ENCODE data around the gene PERM1. TPM values are rescaled to one million over a fixed set of nuclear protein-coding genes. Genes with fewer than 3 reads are reported as not detected.

PERM1 gene
- polyA plus RNA-seq, 2 donors, result 0.47 to 3.4 TPM

- H3K36me3 ChIP-seq (ENCODE audit: control insufficient read depth in 2 of 2, insufficient read depth in 2 of 2, low read length in 1 of 2), result peaks cover 0 to 36% of the 10 kb centered on the region in 2 donors
- peaks cover 0 to 28% of the 10 kb centered on the region in 2 donors for H3K27me3 ChIP-seq (ENCODE audit: control insufficient read depth in 1 of 2, insufficient read depth in 2 of 2, low read length in 2 of 2)
- peak overlapping the region; percentile 18 to 26 for H3K27ac ChIP-seq (ENCODE audit: low read depth in 2 of 2, low read length in 1 of 2)
- H3K4me1 ChIP-seq (ENCODE audit: control insufficient read depth in 2 of 2, insufficient read depth in 2 of 2, low read length in 1 of 2), result peaks cover 13 to 23% of the 10 kb centered on the region in 2 donors
- WGBS, 2 donors, result 75 to 76% methylated on average over 27 of the region's 27 CpGs
- H3K9me3 ChIP-seq (ENCODE audit: control insufficient read depth in 2 of 2, insufficient read depth in 1 of 2, low read depth in 1 of 2, low read length in 1 of 2), result peaks cover 0 to 3% of the 10 kb centered on the region in 2 donors
- H3K4me3 ChIP-seq (ENCODE audit: low read depth in 1 of 2, low read length in 2 of 2), result no peak overlapping the region
These were observed 38.1 kb downstream of the PERM1 start for GRCh38 chr1:943545-944340.

- Histone ChIP-seq H3K4me1 (ENCODE audit: control insufficient read depth in 2 of 2, insufficient read depth in 2 of 2, low read length in 1 of 2) (peaks cover 13 to 23% of the 10 kb centered on the region in 2 donors), H3K4me3 (ENCODE audit: low read depth in 1 of 2, low read length in 2 of 2) (no peak overlapping the region), H3K9me3 (ENCODE audit: control insufficient read depth in 2 of 2, insufficient read depth in 1 of 2, low read depth in 1 of 2, low read length in 1 of 2) (peaks cover 0 to 3% of the 10 kb centered on the region in 2 donors), H3K27ac (ENCODE audit: low read depth in 2 of 2, low read length in 1 of 2) (peak overlapping the region; percentile 2 to 37), H3K27me3 (ENCODE audit: control insufficient read depth in 1 of 2, insufficient read depth in 2 of 2, low read length in 2 of 2) (peaks cover 0 to 28% of the 10 kb centered on the region in 2 donors), H3K36me3 (ENCODE audit: control insufficient read depth in 2 of 2, insufficient read depth in 2 of 2, low read length in 1 of 2) (peaks cover 0 to 30% of the 10 kb centered on the region in 2 donors)
- WGBS, 2 donors, result 13% methylated on average over 20 to 27 of the region's 27 CpGs
These were observed 38.9 kb downstream of the PERM1 start for GRCh38 chr1:942864-943533.

DNA sequence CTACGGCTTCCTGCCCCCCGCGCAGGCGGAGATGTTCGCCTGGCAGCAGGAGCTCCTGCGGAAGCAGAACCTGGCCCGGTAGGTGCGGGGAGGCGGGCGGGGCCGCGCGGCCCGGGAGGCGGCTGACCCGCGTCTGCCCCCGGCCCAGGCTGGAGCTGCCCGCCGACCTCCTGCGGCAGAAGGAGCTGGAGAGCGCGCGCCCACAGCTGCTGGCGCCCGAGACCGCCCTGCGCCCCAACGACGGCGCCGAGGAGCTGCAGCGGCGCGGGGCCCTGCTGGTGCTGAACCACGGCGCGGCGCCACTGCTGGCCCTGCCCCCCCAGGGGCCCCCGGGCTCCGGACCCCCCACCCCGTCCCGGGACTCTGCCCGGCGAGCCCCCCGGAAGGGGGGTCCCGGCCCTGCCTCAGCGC is 39.5 kb downstream of the PERM1 start:
- H3K4me1 ChIP-seq (ENCODE audit: control insufficient read depth in 2 of 2, insufficient read depth in 2 of 2, low read length in 1 of 2), result peaks cover 13 to 23% of the 10 kb centered on the region in 2 donors

DNA sequence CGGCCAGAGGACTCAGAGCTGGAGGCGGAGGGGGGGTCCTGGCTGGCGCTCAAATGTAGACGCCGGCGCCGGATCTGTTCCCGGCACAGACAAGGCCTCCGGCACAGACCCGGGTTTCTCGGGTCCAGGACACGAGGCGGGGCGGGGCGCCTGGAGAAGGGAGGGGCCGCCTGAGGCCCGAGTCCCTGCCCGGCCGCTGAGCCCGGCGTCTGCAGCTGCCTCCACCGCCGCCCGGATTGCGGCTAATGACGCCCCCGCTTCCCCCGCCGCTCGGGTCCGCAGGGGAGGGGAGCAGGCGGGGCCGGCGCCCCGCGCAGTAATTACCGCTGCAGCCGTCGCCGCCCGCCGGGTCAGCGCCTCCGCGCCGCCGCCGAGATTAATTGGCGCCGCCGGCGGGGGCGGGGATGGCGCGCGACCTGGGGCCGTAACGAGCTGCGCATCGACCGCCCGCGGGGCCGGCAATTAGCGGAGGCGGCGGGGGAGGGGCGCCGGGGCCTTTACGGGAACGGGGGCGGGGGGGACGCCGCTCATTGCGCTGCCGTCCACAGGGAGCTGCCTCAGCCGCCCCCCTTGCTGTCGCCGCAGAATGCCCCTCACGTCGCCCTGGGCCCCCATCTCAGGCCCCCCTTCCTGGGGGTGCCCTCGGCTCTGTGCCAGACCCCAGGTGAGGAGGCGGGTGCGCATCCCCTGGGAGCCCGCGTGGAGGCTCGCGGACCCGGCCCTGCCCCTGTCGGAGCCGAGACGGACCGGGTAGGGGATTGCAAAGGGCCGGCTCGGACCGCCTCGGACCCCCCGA is 40.1 kb downstream of the PERM1 start:
- WGBS, 2 donors, result 0 to 1% methylated on average over 74 to 98 of the region's 98 CpGs
- Histone ChIP-seq H3K4me3 (ENCODE audit: low read depth in 1 of 2, low read length in 2 of 2) (peak overlapping the region; percentile 21 to 25), H3K9me3 (ENCODE audit: control insufficient read depth in 2 of 2, insufficient read depth in 1 of 2, low read depth in 1 of 2, low read length in 1 of 2) (peaks cover 0 to 3% of the 10 kb centered on the region in 2 donors), H3K36me3 (ENCODE audit: control insufficient read depth in 2 of 2, insufficient read depth in 2 of 2, low read length in 1 of 2) (peaks cover 0 to 18% of the 10 kb centered on the region in 2 donors), H3K4me1 (ENCODE audit: control insufficient read depth in 2 of 2, insufficient read depth in 2 of 2, low read length in 1 of 2) (peaks cover 13 to 23% of the 10 kb centered on the region in 2 donors), H3K27me3 (ENCODE audit: control insufficient read depth in 1 of 2, insufficient read depth in 2 of 2, low read length in 2 of 2) (peaks cover 0 to 31% of the 10 kb centered on the region in 2 donors), H3K27ac (ENCODE audit: low read depth in 2 of 2, low read length in 1 of 2) (peak overlapping the region in 1 of 2 donors; percentile 47)

More for the DNA sequence above, 39.5 kb downstream of the PERM1 start:
- H3K9me3 ChIP-seq (ENCODE audit: control insufficient read depth in 2 of 2, insufficient read depth in 1 of 2, low read depth in 1 of 2, low read length in 1 of 2), result peaks cover 0 to 3% of the 10 kb centered on the region in 2 donors
- peak overlapping the region in 1 of 2 donors; percentile 21 for H3K4me3 ChIP-seq (ENCODE audit: low read depth in 1 of 2, low read length in 2 of 2)
- peak overlapping the region in 1 of 2 donors; percentile 37 for H3K27ac ChIP-seq (ENCODE audit: low read depth in 2 of 2, low read length in 1 of 2)
- peaks cover 0 to 28% of the 10 kb centered on the region in 2 donors for H3K27me3 ChIP-seq (ENCODE audit: control insufficient read depth in 1 of 2, insufficient read depth in 2 of 2, low read length in 2 of 2)
- WGBS, 2 donors, result 1 to 2% methylated on average over 47 to 48 of the region's 48 CpGs
- H3K36me3 ChIP-seq (ENCODE audit: control insufficient read depth in 2 of 2, insufficient read depth in 2 of 2, low read length in 1 of 2), result peaks cover 0 to 24% of the 10 kb centered on the region in 2 donors

DNA sequence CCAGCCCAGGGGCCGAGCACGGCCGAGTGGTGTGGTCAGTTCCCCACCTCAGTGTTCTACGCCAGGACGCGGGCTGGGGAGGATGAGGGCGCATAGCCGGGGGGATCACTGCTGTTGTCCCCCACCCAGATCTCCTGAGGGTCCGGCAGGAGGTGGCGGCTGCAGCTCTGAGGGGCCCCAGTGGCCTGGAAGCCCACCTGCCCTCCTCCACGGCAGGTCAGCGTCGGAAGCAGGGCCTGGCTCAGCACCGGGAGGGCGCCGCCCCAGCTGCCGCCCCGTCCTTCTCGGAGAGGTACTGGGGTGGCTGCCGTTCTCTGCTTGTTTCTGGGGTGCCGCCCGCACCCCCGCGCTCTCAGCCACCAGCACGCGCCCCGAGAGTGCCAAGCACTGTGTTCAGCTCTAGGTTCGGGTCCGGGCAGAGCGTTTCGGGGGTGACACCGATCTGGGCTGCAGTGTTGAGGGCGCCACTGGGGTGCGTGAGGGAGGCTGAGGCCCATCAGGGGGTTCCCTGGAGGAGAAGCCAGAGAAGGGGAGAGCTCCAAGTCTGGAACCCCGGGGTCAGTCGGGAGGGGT is 40.8 kb downstream of the PERM1 start:
- Histone ChIP-seq H3K27me3 (ENCODE audit: control insufficient read depth in 1 of 2, insufficient read depth in 2 of 2, low read length in 2 of 2) (peaks cover 0 to 34% of the 10 kb centered on the region in 2 donors), H3K4me1 (ENCODE audit: control insufficient read depth in 2 of 2, insufficient read depth in 2 of 2, low read length in 1 of 2) (peaks cover 13 to 23% of the 10 kb centered on the region in 2 donors), H3K36me3 (ENCODE audit: control insufficient read depth in 2 of 2, insufficient read depth in 2 of 2, low read length in 1 of 2) (peaks cover 0 to 13% of the 10 kb centered on the region in 2 donors), H3K27ac (ENCODE audit: low read depth in 2 of 2, low read length in 1 of 2) (peak overlapping the region; percentile 26 to 47), H3K9me3 (ENCODE audit: control insufficient read depth in 2 of 2, insufficient read depth in 1 of 2, low read depth in 1 of 2, low read length in 1 of 2) (peaks cover 0 to 3% of the 10 kb centered on the region in 2 donors), H3K4me3 (ENCODE audit: low read depth in 1 of 2, low read length in 2 of 2) (peak overlapping the region; percentile 13 to 21)
- 3 to 5% methylated on average over 35 to 36 of the region's 36 CpGs for WGBS, 2 donors

DNA sequence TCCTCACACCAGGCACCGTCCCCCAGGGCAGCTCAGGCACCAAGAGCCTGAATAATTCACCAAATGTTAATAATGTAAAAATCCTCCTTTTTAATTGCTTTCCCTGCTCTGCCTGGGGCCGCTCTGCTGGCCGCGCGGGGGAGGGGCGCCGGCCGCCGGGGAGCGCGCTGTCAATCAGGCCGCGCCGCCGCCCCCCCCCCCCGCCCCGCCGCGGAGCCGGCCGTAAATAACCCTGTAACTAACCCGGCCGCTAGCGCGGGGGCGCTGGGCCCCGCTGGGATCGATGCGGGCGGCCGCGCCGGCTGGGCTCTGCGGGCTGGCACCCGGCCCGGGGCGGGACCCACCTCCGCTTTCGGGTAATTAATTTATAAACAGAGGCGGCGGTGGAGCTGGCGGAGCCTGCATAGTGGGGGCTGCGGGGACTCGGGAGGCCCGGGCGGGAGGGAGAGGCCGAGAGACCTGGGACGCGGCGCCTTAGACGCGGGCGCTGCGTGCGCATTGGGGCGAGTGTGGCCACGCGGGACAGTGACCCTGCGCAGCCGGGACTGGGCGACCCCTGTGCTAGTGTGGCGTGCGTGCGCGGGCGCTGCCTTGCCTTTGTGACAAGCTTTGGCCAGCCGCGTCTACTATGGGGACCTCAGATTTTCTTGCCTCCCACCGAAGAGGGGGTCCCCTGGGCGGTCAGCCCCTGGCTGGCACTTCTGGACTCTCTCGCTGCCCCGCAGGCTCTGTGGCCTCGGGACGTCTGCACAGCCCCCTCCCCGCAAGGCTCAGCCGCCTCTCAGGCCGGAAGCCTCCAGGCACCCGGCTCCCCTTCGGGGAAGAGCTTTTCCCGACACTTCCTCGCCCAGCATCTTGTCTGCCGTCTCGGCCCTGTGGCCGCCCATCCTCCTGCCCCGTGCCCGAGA is 41.5 kb downstream of the PERM1 start:
- peaks cover 0 to 39% of the 10 kb centered on the region in 2 donors for H3K27me3 ChIP-seq (ENCODE audit: control insufficient read depth in 1 of 2, insufficient read depth in 2 of 2, low read length in 2 of 2)
- peaks cover 0 to 6% of the 10 kb centered on the region in 2 donors for H3K36me3 ChIP-seq (ENCODE audit: control insufficient read depth in 2 of 2, insufficient read depth in 2 of 2, low read length in 1 of 2)
- H3K9me3 ChIP-seq (ENCODE audit: control insufficient read depth in 2 of 2, insufficient read depth in 1 of 2, low read depth in 1 of 2, low read length in 1 of 2), result peaks cover 0 to 3% of the 10 kb centered on the region in 2 donors
- WGBS, 2 donors, result 0 to 1% methylated on average over 50 to 86 of the region's 86 CpGs
- peak overlapping the region; percentile 21 to 22 for H3K4me3 ChIP-seq (ENCODE audit: low read depth in 1 of 2, low read length in 2 of 2)
- H3K4me1 ChIP-seq (ENCODE audit: control insufficient read depth in 2 of 2, insufficient read depth in 2 of 2, low read length in 1 of 2), result peaks cover 13 to 29% of the 10 kb centered on the region in 2 donors
- peak overlapping the region; percentile 26 to 47 for H3K27ac ChIP-seq (ENCODE audit: low read depth in 2 of 2, low read length in 1 of 2)

DNA sequence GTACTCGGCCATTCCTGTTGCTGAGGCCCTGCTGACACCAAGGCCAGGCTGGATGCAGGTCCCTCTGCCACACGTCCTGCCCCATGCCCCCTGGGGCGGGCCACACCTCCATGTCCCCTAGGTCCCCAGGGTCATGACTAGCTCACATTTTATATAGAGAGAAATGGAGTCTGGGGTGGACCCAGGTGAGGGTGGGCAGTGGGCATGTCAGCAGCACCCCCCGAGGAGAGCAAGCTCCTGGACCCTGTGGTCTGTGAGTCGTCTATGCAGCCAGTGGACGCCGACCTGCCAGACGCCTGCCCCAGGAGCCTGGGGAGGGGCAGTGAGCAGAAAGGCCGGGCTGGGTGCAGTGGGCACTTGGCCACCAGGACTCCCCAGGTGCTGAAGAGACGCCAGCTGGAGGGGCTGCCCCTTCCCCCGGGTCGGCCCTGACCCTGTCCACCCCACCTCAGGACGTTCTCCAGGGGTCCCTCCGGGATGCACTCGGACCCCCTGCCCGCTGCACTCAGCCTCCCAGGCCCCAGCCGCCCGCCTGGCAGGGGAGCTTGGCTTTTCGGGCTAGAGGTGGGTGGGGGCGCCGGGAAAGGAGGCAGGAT is 42.3 kb downstream of the PERM1 start:
- Histone ChIP-seq H3K4me1 (ENCODE audit: control insufficient read depth in 2 of 2, insufficient read depth in 2 of 2, low read length in 1 of 2) (peaks cover 13 to 35% of the 10 kb centered on the region in 2 donors), H3K9me3 (ENCODE audit: control insufficient read depth in 2 of 2, insufficient read depth in 1 of 2, low read depth in 1 of 2, low read length in 1 of 2) (peaks cover 0 to 3% of the 10 kb centered on the region in 2 donors), H3K27ac (ENCODE audit: low read depth in 2 of 2, low read length in 1 of 2) (no peak overlapping the region), H3K4me3 (ENCODE audit: low read depth in 1 of 2, low read length in 2 of 2) (no peak overlapping the region), H3K27me3 (ENCODE audit: control insufficient read depth in 1 of 2, insufficient read depth in 2 of 2, low read length in 2 of 2) (peaks cover 0 to 42% of the 10 kb centered on the region in 2 donors), H3K36me3 (ENCODE audit: control insufficient read depth in 2 of 2, insufficient read depth in 2 of 2, low read length in 1 of 2) (no peaks in the 10 kb centered on the region)
- WGBS, 2 donors, result 18 to 27% methylated on average over 19 to 21 of the region's 21 CpGs

Data from esophagus (tissue), 2 donors.